ENCODE data around the gene EPB41.
"Not testable (repeated sequence)": the region's sequence is repeated elsewhere in the genome, so short reads cannot be mapped to it uniquely, and the experiment has no call there.

EPB41 gene

GRCh38 chr1:29144178-29144577 is 229.8 kb downstream of the EPB41 start:
- no peak for DNase-seq

- no peak for DNase-seq
These were observed 231.5 kb downstream of the EPB41 start for GRCh38 chr1:29145739-29146437.

- no peak for DNase-seq
These were observed 234.5 kb downstream of the EPB41 start for GRCh38 chr1:29148656-29149491.

GRCh38 chr1:29150346-29150745 is 236.0 kb downstream of the EPB41 start:
- DNase-seq: not testable (repeated sequence)

GRCh38 chr1:29152046-29152805 is 237.9 kb downstream of the EPB41 start:
- DNase-seq: no peak

GRCh38 chr1:29156543-29157268 is 242.3 kb downstream of the EPB41 start:
- no peak for DNase-seq

- no peak for DNase-seq
These were observed 242.9 kb downstream of the EPB41 start for GRCh38 chr1:29157269-29157601.

- DNase-seq: no peak
These were observed 245.4 kb downstream of the EPB41 start for GRCh38 chr1:29159773-29160172.

GRCh38 chr1:29162025-29162424 is 247.7 kb downstream of the EPB41 start:
- no peak for DNase-seq

- DNase-seq: no peak
These were observed 248.2 kb downstream of the EPB41 start for GRCh38 chr1:29162476-29163138.

- DNase-seq: no peak
These were observed 250.2 kb downstream of the EPB41 start for GRCh38 chr1:29164588-29164987.

- no peak for DNase-seq
These were observed 252.0 kb downstream of the EPB41 start for GRCh38 chr1:29166291-29166878.

GRCh38 chr1:29167904-29168303 is 253.5 kb downstream of the EPB41 start:
- DNase-seq: no peak

All from stimulated activated CD4-positive, alpha-beta T cell treated with anti-CD3 and anti-CD28 coated beads, Interleukin-2, amount 100 ng/mL, for 24 hours (primary cell).